Karpas-422 (cell line): Measurements from ENCODE around the gene DCHS1. TPM values are rescaled to one million over a fixed set of nuclear protein-coding genes. Genes with fewer than 3 reads are reported as not detected.

Source experiments
- DNase-seq: peaks from one replicate; pipeline ENCODE4 v3.0.0-alpha.2; 2015
- H2AFZ ChIP-seq: fragments of 200-600 bp; sonication (generic); 2 replicates; pipeline ENCODE4 v1.6.1; 2014; ENCODE audit warnings: antibody characterized with exemption, low read length, mixed read lengths
- H3K27ac ChIP-seq: fragments of 200-600 bp; sonication (generic); 2 replicates; pipeline ENCODE4 v1.5.1; 2014; ENCODE audit warnings: mild to moderate bottlenecking, low read length, moderate library complexity
- H3K27me3 ChIP-seq: fragments of 200-600 bp; sonication (generic); 2 replicates; pipeline ENCODE4 v1.6.1; 2014; ENCODE audit warnings: low read length, mixed read lengths
- H3K36me3 ChIP-seq: fragments of 200-600 bp; sonication (generic); 2 replicates; pipeline ENCODE4 v1.6.1; 2014; ENCODE audit warnings: low read length, mixed read lengths; ENCODE audit not compliant: insufficient read depth
- H3K4me1 ChIP-seq: fragments of 200-600 bp; sonication (generic); 2 replicates; pipeline ENCODE4 v1.6.1; 2014; ENCODE audit warnings: mild to moderate bottlenecking, low read length, mixed read lengths
- H3K4me2 ChIP-seq: fragments of 200-600 bp; sonication (generic); 2 replicates; pipeline ENCODE4 v1.6.1; 2014; ENCODE audit warnings: low read length, low read depth, mild to moderate bottlenecking; ENCODE audit not compliant: poor library complexity, severe bottlenecking
- H3K4me3 ChIP-seq: fragments of 200-600 bp; sonication (generic); 2 replicates; pipeline ENCODE4 v1.5.1; 2014; ENCODE audit warnings: mild to moderate bottlenecking, antibody characterized with exemption, low read length, mixed read lengths
- H3K79me2 ChIP-seq: fragments of 200-600 bp; sonication (generic); 2 replicates; pipeline ENCODE4 v1.6.1; 2014; ENCODE audit warnings: mild to moderate bottlenecking, low read length, mixed read lengths
- H3K9ac ChIP-seq: fragments of 200-600 bp; sonication (generic); 2 replicates; pipeline ENCODE4 v1.6.0; 2014; ENCODE audit warnings: low read length
- H3K9me2 ChIP-seq: fragments of 200-600 bp; sonication (generic), shearing (Covaris generic); replicated peaks from 2 replicates; pipeline ENCODE4 v1.6.0; 2014; ENCODE audit warnings: mild to moderate bottlenecking, low read length, moderate library complexity; ENCODE audit not compliant: insufficient read depth
- H3K9me3 ChIP-seq: fragments of 300-700, 200-600 bp; sonication (generic); 2 replicates; pipeline ENCODE4 v1.6.1; 2014; ENCODE audit warnings: low read length, mixed read lengths
- H4K20me1 ChIP-seq: fragments of 200-600 bp; sonication (generic); 2 replicates; pipeline ENCODE4 v1.6.1; 2014; ENCODE audit warnings: mild to moderate bottlenecking, antibody characterized with exemption, low read length, low read depth; ENCODE audit not compliant: insufficient read depth
- total RNA-seq: library from RNA; depleted of rRNA; stranded (reverse); fragments of >200 nt; shearing (Covaris generic); gene quantifications from 2 replicates; pipeline ENCODE4 v1.2.3, GENCODE V29; 2014; ENCODE audit warnings: low replicate concordance

The DCHS1 gene
- total RNA-seq, 1 experiment from 2014 or later, result 0.04 TPM

- Histone ChIP-seq H3K27ac (peak overlapping the region; percentile 58), H3K79me2 (peaks cover 75% of the 10 kb centered on the region), H3K27me3 (no peaks in the 10 kb centered on the region), H3K9me3 (no peaks in the 10 kb centered on the region), H2AFZ (no peak overlapping the region), H4K20me1 (peaks cover 2% of the 10 kb centered on the region; the same call in 1 of the 2 replicates), H3K4me2 (peak overlapping the region; percentile 39), H3K9ac (peak overlapping the region; percentile 38), H3K36me3 (peaks cover 24% of the 10 kb centered on the region), H3K4me3 (no peak overlapping the region; the same call in 1 of the 2 replicates), H3K4me1 (peaks cover 55% of the 10 kb centered on the region), H3K9me2 (no peaks in the 10 kb centered on the region)
- no peak for DNase-seq
Observed at GRCh38 chr11:6607190-6607795, 48.3 kb downstream of the DCHS1 start.

- Histone ChIP-seq H3K4me3 (no peak overlapping the region), H3K9me3 (no peaks in the 10 kb centered on the region), H3K4me1 (peaks cover 61% of the 10 kb centered on the region), H3K27ac (peak overlapping the region; percentile 58), H4K20me1 (peaks cover 8% of the 10 kb centered on the region; the same call in 1 of the 2 replicates), H3K27me3 (no peaks in the 10 kb centered on the region), H2AFZ (no peak overlapping the region), H3K36me3 (peaks cover 24% of the 10 kb centered on the region), H3K9me2 (no peaks in the 10 kb centered on the region), H3K4me2 (peak overlapping the region; percentile 39), H3K9ac (no peak overlapping the region), H3K79me2 (peaks cover 79% of the 10 kb centered on the region)
- DNase-seq, result no peak
Observed at GRCh38 chr11:6606471-6607189, 49.0 kb downstream of the DCHS1 start.

DNA sequence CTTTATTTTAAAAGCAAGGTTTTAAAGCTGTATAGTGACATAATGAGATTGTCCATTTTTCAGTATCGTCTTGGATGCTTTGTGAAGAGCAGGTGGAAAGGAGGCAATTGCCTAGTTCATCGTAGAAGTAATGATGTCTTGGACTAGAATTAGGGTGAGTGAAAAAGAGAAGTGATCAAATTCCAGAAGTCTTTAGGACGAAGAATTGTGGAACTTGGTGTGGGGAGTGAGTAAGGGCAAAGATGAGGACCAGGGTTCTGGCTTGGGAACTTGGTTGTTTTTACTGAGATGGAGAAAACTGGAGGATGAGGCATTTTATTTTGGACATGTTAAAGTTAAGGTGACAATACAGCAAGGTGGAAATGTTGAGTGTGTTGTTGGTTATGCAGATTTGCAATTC is 50.8 kb downstream of the DCHS1 start:
- Histone ChIP-seq H3K4me2 (peak overlapping the region; percentile 96), H3K9me2 (no peaks in the 10 kb centered on the region), H3K9me3 (no peaks in the 10 kb centered on the region), H3K4me3 (peak overlapping the region; percentile 96), H3K27me3 (no peaks in the 10 kb centered on the region), H4K20me1 (peaks cover 16% of the 10 kb centered on the region; the same call in 1 of the 2 replicates), H3K36me3 (peaks cover 26% of the 10 kb centered on the region), H3K79me2 (peaks cover 80% of the 10 kb centered on the region), H3K27ac (peak overlapping the region; percentile 57), H2AFZ (no peak overlapping the region), H3K4me1 (peaks cover 50% of the 10 kb centered on the region), H3K9ac (peak overlapping the region; percentile 90)
- no peak for DNase-seq

GRCh38 chr11:6604081-6604626 is 51.5 kb downstream of the DCHS1 start:
- Histone ChIP-seq H3K27ac (peak overlapping the region; percentile 57), H3K79me2 (peaks cover 86% of the 10 kb centered on the region), H3K4me2 (peak overlapping the region; percentile 96), H3K36me3 (peaks cover 27% of the 10 kb centered on the region), H3K27me3 (no peaks in the 10 kb centered on the region), H3K4me1 (peaks cover 50% of the 10 kb centered on the region), H3K4me3 (peak overlapping the region; percentile 96), H3K9me2 (no peaks in the 10 kb centered on the region), H3K9me3 (no peaks in the 10 kb centered on the region), H4K20me1 (peaks cover 16% of the 10 kb centered on the region; the same call in 1 of the 2 replicates), H2AFZ (peak overlapping the region; percentile 64; the same call in 1 of the 2 replicates), H3K9ac (peak overlapping the region; percentile 90)
- peak; percentile 82 for DNase-seq

DNA sequence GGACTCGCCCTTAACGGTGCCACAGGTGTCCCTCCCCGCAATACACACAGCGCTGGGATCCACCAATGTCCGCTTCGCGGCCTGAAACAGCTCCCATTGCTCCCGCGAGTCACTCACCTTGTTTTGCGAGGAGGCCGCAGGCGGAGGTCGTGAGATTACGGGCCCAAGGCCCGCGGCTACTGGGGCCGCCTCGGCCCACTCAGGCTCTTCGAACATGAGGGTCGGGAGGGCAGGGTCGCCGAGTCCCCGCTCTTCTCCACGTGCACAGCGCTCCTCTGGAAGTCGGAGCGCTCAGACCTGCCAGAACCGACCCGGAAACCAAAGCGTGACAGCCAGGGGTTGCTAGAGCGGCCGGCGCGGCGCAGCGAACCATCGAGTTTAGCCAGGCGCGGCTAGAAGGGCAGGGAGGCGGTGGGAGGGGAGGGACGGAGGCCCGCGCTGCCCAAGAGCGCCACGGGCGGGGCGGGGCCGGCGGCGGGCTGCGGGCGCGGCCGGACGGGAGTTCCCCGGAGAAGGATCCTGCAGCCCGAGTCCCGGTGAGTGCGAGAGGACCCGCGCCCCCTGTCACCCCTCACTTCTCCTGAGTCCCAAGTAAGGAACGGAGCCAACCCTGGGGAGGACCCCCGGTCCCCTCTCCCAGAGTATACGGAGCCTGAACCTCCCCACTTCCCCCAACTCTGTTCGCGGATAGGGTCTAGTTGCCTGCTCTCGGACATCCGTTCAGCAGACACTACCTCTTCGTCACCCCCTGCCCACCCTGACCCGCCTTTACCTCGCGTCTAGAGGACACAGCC is 52.1 kb downstream of the DCHS1 start, which contains the start of the genes ILK and RRP8:
Gene ILK (plus strand): TSS at position 488 of the 794 bp plus-strand sequence. CDS start 498 bp downstream, outside the sequence.
Gene RRP8 (minus strand): TSS at position 330 of the 794 bp plus-strand sequence. CDS start 114 bp downstream, at position 216.
- peaks cover 93% of the 10 kb centered on the region for H3K79me2 ChIP-seq
- H3K4me1 ChIP-seq, result peaks cover 50% of the 10 kb centered on the region

GRCh38 chr11:6602096-6602940 is 53.3 kb downstream of the DCHS1 start:
- H3K79me2 ChIP-seq, result peaks cover 92% of the 10 kb centered on the region
- peak overlapping the region; percentile 20; the same call in 1 of the 2 replicates for H3K27ac ChIP-seq
- peaks cover 19% of the 10 kb centered on the region; the same call in 1 of the 2 replicates for H4K20me1 ChIP-seq
- DNase-seq, result no peak
- peaks cover 40% of the 10 kb centered on the region for H3K4me1 ChIP-seq
- H3K9ac ChIP-seq, result peak overlapping the region; percentile 90
- H3K4me3 ChIP-seq, result peak overlapping the region; percentile 96
- H2AFZ ChIP-seq, result no peak overlapping the region
- peak overlapping the region; percentile 96 for H3K4me2 ChIP-seq
- no peaks in the 10 kb centered on the region for H3K9me2 ChIP-seq
- no peaks in the 10 kb centered on the region for H3K27me3 ChIP-seq
- H3K36me3 ChIP-seq, result peaks cover 23% of the 10 kb centered on the region; the same call in 1 of the 2 replicates
- H3K9me3 ChIP-seq, result no peaks in the 10 kb centered on the region

More for the DNA sequence above, 52.1 kb downstream of the DCHS1 start, which contains the start of the genes ILK and RRP8:
- no peaks in the 10 kb centered on the region for H3K9me3 ChIP-seq
- peak within 1 kb of the TSS; percentile 90 for H3K9ac ChIP-seq
- peaks cover 28% of the 10 kb centered on the region for H3K36me3 ChIP-seq
- no peaks in the 10 kb centered on the region for H3K27me3 ChIP-seq
- H2AFZ ChIP-seq, result peak within 1 kb of the TSS; percentile 85
- peak within 1 kb of the TSS; percentile 96 for H3K4me2 ChIP-seq
- peak within 1 kb of the TSS; percentile 96 for H3K4me3 ChIP-seq
- H3K27ac ChIP-seq, result peak within 1 kb of the TSS; percentile 57
- peak; percentile 96 for DNase-seq
- H3K9me2 ChIP-seq, result no peaks in the 10 kb centered on the region
- H4K20me1 ChIP-seq, result peaks cover 19% of the 10 kb centered on the region; the same call in 1 of the 2 replicates

DNA sequence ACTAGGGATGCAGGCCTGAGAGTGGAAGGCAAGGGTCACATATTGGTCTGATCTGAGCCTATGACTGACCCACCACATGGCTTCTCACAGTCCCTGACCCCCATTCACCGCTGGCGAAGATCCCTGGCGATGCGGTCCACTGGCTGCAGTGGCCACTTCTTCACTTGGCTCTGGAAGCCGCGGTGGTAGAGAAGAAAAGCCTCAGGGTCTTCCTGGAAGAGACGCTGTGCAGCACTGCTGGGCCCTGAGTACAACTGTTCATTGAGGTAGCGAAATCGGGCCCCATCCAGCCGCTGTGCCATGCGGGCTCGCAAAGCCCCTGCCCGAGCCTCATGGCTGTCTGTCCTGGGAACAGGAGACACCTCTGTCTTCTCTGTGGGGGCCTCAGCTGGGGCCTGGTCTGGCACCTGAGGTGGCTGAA is 54.6 kb downstream of the DCHS1 start:
- H3K36me3 ChIP-seq, result peaks cover 35% of the 10 kb centered on the region; the same call in 1 of the 2 replicates

More for the DNA sequence above, 54.6 kb downstream of the DCHS1 start:
- Histone ChIP-seq H4K20me1 (peaks cover 19% of the 10 kb centered on the region; the same call in 1 of the 2 replicates), H3K27me3 (no peaks in the 10 kb centered on the region), H3K4me1 (peaks cover 27% of the 10 kb centered on the region), H3K4me2 (no peak overlapping the region), H3K27ac (no peak overlapping the region), H3K9me3 (no peaks in the 10 kb centered on the region), H2AFZ (no peak overlapping the region), H3K9me2 (no peaks in the 10 kb centered on the region), H3K79me2 (peaks cover 79% of the 10 kb centered on the region), H3K4me3 (no peak overlapping the region), H3K9ac (no peak overlapping the region)
- no peak for DNase-seq
